Activated CD4-positive, alpha-beta memory T cell treated with anti-CD3 and anti-CD28 coated beads, Interleukin-2, amount 10 ng/mL, durations not matched to agents 7 days and 5 days (primary cell): ENCODE measurements around the gene RAD18. TPM values are rescaled to one million over a fixed set of nuclear protein-coding genes. Genes with fewer than 3 reads are reported as not detected.
A peak's percentile ranks its signal among the peaks of the same experiment; 100 is the strongest.

Experiments used
- CTCF ChIA-PET: fragments of 350-600 bp; sonication (Branson Sonifier 250); formaldehyde crosslinking; loops from one replicate; lab custom pipeline; 2021; ENCODE audit warnings: antibody characterized with exemption, inconsistent platforms; lab: Charles Lee
- POLR2A ChIA-PET: fragments of 350-600 bp; sonication (Branson Sonifier 250); formaldehyde crosslinking; loops from one replicate; lab custom pipeline; 2021; ENCODE audit warnings: antibody characterized with exemption; lab: Charles Lee
- DNase-seq: peaks from one replicate; pipeline ENCODE4 v3.0.0-alpha.2; 2020
- H3K27ac Mint-ChIP-seq: one replicate; pipeline ENCODE4 v1.8.0; 2021; ENCODE audit warnings: mild to moderate bottlenecking, mixed read lengths
- H3K27me3 Mint-ChIP-seq: one replicate; pipeline ENCODE4 v1.8.0; 2021; ENCODE audit warnings: mixed read lengths
- H3K36me3 Mint-ChIP-seq: one replicate; pipeline ENCODE4 v1.8.0; 2021; ENCODE audit warnings: low read depth, mixed read lengths
- H3K4me1 Mint-ChIP-seq: one replicate; pipeline ENCODE4 v1.8.0; 2021; ENCODE audit warnings: mixed read lengths
- H3K4me3 Mint-ChIP-seq: one replicate; pipeline ENCODE4 v1.8.0; 2021; ENCODE audit warnings: mild to moderate bottlenecking, mixed read lengths
- H3K9me3 Mint-ChIP-seq: one replicate; pipeline ENCODE4 v1.8.0; 2021; ENCODE audit warnings: mixed read lengths
- total RNA-seq, 2 experiments: library from RNA; stranded (reverse); gene quantifications; one replicate each; pipeline ENCODE4 v1.2.3, GENCODE V29; 2021

Gene RAD18
- total RNA-seq, 2 experiments from 2014 or later, result 28.0 to 28.6 TPM

DNA sequence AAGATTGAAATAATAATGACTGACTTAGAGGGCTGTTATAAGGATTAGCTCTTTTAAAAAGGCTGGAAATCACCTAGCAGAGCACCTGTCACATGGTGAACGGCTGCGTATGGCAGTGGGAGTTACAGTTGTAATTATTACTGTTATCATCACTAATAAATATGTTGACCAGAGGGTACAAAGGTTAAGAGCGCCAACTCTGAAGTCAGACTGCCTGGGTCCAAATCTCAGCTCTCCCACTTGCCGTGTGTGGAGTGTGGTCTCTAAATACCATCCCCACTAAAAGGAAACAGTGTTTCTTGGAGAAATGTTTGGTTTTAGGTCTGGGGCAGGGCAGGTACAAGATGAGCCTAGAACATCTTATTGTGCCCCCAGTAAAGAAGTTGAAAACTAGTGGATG is 6.0 kb upstream of the RAD18 start:
- peaks cover 8% of the 10 kb centered on the region for H3K27me3 Mint-ChIP-seq
- CTCF ChIA-PET, result interaction anchor here (0.7 to 10.1 kb wide), 5 partner anchors 11 to 333 kb away, joined by 3 to 102 read pairs (median 3); partner anchors contain the start of genes OXTR and SRGAP3
- no peak overlapping the region for H3K27ac Mint-ChIP-seq
- no peak overlapping the region for H3K4me3 Mint-ChIP-seq
- H3K9me3 Mint-ChIP-seq, result no peaks in the 10 kb centered on the region
- DNase-seq, result no peak
- H3K4me1 Mint-ChIP-seq, result peaks cover 3% of the 10 kb centered on the region
- no peaks in the 10 kb centered on the region for H3K36me3 Mint-ChIP-seq
- POLR2A ChIA-PET, result interaction anchor here (0.6 kb wide), 1 partner anchor 56 kb away, joined by 4 read pairs; no protein-coding TSS in a partner anchor

DNA sequence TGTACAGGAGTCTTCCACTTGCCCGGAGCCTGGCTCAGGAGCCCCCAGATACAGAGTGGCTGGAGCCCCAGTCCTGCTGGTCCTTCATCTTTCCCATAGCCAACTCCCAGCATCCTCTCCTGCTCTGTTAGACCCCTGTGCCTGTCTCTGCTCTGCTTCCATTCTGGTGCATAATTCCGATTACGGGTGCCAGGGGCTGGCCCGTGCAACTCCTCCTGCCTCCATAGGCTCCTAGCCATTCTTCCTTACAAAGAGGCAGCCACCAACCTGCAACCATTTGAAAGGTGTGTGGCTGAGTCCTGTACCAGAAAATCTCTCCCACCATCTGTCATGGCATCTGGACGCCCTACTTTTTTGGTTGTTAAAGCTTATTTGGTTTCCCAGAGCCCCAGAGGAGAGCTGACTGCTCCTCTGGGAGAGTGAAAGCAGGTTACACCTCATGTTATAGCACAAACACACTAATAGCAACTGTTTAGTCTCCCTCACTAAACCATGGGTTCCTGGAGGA is 5.2 kb upstream of the RAD18 start:
- Mint-ChIP-seq H3K27ac (no peak overlapping the region), H3K4me1 (peaks cover 12% of the 10 kb centered on the region), H3K27me3 (peaks cover 8% of the 10 kb centered on the region), H3K4me3 (no peak overlapping the region), H3K36me3 (no peaks in the 10 kb centered on the region), H3K9me3 (no peaks in the 10 kb centered on the region)
- DNase-seq, result no peak
- CTCF ChIA-PET, result interaction anchor here (1.4 to 10.1 kb wide), 3 partner anchors 12 to 334 kb away, joined by 3 to 102 read pairs (median 5); partner anchors contain the start of gene SRGAP3
- POLR2A ChIA-PET, result no interaction called here

DNA sequence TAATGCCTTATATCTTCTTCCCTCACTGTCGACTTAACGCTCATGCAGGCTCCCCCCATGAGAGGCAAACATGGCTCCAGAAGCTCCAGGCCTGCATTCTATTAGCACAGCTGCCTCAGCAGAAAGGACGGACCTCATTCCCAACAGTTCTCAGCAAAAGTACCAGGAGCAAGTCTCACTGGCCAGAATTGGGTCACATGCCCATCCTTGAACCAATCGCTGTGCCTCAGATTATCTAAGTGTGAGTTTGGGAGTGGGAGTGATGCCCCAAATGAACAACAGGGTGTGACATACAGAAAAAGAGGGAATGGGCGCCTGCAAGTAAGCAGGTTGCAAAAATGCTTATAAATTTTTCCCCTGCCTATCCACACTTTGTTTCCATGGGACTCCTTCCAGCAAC is 4.3 kb upstream of the RAD18 start:
- POLR2A ChIA-PET, result no interaction called here
- no peak overlapping the region for H3K27ac Mint-ChIP-seq
- H3K9me3 Mint-ChIP-seq, result no peaks in the 10 kb centered on the region
- H3K4me3 Mint-ChIP-seq, result no peak overlapping the region
- H3K27me3 Mint-ChIP-seq, result peaks cover 8% of the 10 kb centered on the region
- DNase-seq, result no peak
- CTCF ChIA-PET, result interaction anchor here (10.1 kb wide), 1 partner anchor 335 kb away, joined by 102 read pairs; no protein-coding TSS in a partner anchor
- H3K36me3 Mint-ChIP-seq, result no peaks in the 10 kb centered on the region
- peaks cover 15% of the 10 kb centered on the region for H3K4me1 Mint-ChIP-seq

DNA sequence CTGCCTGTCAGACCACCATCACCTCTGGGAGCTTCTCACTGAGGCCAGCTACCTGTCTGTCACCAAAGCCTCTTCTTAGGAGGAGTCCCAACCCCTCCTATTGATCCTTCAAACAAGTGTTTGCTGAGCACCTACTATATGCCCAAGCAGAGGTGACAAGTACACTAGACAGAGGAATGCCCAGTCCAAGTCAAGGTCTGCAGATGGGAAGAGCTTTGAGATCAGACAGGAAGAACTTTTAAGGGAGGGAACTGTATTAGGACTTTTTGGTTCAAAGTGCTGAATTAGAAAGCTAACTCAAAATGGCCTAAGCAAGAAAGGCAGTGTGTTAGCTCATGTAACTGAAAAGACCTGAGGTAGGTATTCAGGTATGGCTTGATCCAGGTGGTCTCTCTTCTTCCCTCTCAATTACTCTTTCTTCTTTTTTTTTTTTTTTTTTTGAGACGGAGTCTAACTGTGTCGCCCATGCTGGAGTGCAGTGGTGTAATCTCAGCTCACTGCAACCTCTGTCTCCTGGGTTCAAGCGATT is 3.6 kb upstream of the RAD18 start:
- peaks cover 22% of the 10 kb centered on the region for H3K4me1 Mint-ChIP-seq
- H3K36me3 Mint-ChIP-seq, result no peaks in the 10 kb centered on the region
- CTCF ChIA-PET, result interaction anchor here (10.1 kb wide), 1 partner anchor 335 kb away, joined by 102 read pairs; no protein-coding TSS in a partner anchor
- POLR2A ChIA-PET, result interaction anchor here (0.5 kb wide), 1 partner anchor 195 kb away, joined by 3 read pairs; no protein-coding TSS in a partner anchor
- H3K27ac Mint-ChIP-seq, result no peak overlapping the region
- no peaks in the 10 kb centered on the region for H3K9me3 Mint-ChIP-seq
- H3K4me3 Mint-ChIP-seq, result no peak overlapping the region
- DNase-seq, result no peak
- H3K27me3 Mint-ChIP-seq, result peaks cover 8% of the 10 kb centered on the region

DNA sequence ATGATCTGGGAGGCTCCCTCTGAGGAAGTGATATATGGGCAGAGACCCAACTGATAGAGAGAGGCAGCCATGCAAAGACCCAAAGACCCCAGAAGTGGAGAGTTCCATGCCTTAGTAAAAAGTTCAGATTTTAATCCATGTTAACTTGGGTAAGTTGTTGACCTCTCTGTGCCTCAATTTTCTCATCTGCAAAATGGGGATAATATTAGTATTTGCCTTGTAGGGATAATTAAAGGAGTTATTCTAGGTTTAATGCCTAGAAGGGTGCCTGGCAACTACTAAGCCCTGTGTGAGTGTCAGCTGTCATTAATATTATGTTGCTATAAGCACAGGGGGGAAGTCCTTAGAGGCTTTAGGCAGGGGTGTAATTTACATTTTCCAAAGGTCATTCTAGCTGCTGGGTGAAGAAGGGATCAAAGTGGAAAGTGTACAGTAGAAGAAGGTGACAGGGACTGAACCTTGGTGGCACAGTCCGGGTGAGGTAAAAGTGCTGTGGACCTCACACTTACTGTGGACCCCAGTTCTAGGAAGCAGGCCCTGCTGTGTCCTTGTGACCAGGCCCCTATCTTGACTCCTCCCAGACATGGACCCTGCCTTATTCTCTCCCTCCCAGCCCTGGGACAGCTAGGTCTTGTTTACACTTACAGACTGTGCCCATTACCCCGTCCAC is 3.0 kb upstream of the RAD18 start:
- Mint-ChIP-seq H3K4me1 (peaks cover 27% of the 10 kb centered on the region), H3K9me3 (no peaks in the 10 kb centered on the region), H3K4me3 (no peak overlapping the region), H3K36me3 (no peaks in the 10 kb centered on the region), H3K27me3 (peaks cover 8% of the 10 kb centered on the region), H3K27ac (no peak overlapping the region)
- CTCF ChIA-PET, result interaction anchor here (0.7 to 10.1 kb wide), 2 partner anchors 10 to 336 kb away, joined by 3 to 102 read pairs; no protein-coding TSS in a partner anchor
- POLR2A ChIA-PET, result interaction anchor here (0.5 kb wide), 1 partner anchor 194 kb away, joined by 3 read pairs; no protein-coding TSS in a partner anchor
- no peak for DNase-seq

DNA sequence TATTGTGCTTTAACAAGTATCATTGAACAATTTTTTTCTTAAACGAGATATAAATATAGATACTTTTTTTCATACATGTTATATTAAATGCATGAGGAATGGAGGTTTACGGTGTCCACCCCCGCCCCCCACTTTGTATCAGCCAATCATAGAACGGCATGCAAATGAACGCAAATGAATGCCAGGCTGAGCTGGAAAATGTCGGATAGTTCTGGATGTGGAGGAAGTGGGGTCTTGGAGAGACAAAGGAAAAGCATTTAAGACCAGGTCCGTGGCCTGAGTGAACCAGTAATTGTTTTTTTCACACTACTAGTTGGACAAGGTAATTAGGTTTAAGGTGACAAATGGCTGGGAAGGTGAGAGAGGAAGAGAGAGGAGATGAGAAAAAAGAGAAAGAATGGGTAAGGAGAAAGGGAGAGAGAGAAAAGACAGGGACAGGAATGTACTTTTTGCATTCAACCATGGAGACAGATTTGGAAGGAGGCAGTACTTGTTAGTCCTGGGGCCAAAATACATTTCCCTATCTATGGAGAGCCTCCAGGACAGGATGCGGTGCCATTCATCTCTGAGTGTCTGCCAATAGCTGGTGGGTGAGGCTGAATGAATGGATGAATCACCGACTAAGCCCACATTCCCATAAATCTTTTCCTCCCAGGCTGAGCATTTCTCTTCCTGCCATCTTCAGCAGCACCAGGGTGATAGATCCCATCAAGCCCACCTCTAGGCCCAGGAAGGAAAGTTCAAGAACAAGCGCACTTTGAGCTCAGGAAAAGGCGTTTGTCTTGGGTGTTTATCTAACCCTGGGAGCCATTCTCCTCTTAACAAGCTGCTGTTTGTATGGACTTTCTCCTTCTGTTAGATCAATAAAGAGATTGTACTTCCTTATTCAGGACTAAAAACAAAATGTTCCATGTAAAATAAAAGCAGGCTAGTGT is 1.4 kb upstream of the RAD18 start:
- CTCF ChIA-PET, result interaction anchor here (1.1 kb wide), 2 partner anchors 337 to 389 kb away, joined by 3 read pairs; no protein-coding TSS in a partner anchor
- peaks cover 8% of the 10 kb centered on the region for H3K27me3 Mint-ChIP-seq
- H3K36me3 Mint-ChIP-seq, result peaks cover 4% of the 10 kb centered on the region
- no peak overlapping the region for H3K4me3 Mint-ChIP-seq
- POLR2A ChIA-PET, result interaction anchor here (0.6 kb wide), 1 partner anchor 432 kb away, joined by 3 read pairs; no protein-coding TSS in a partner anchor
- no peak for DNase-seq
- no peaks in the 10 kb centered on the region for H3K9me3 Mint-ChIP-seq
- H3K4me1 Mint-ChIP-seq, result peaks cover 39% of the 10 kb centered on the region
- H3K27ac Mint-ChIP-seq, result no peak overlapping the region

DNA sequence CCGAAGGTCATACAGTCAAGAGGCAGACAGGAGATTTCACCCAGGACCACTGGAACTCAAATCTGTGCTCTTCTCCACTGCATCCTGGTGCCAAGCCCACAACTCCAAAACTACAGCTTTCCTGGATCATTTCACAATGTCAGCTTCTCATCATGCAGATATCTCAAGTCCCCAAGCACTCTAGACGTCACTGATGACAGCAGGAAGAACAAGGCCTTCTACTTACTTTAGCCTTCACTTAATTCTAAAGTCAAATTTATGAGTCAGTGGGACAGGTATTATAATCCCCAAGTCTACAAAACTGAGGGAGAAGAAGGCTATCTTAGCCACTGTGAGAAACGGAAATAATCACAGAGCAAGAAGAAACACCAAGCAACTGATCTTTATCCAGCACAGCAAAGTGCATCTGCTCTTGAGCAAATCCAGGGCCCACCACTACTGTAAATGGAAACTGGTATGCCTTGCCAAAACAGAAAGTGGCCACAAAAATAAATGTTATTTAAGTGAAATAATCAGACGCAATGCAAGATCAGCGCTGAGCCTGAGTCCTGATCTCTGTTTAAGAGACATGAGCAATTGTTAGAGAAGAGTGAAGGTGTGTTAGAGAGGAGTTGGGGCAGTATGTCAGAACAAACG is 928 bp downstream of the RAD18 start:
- Mint-ChIP-seq H3K36me3 (peaks cover 18% of the 10 kb centered on the region), H3K4me3 (peak overlapping the region; percentile 92), H3K27ac (peak overlapping the region; percentile 82), H3K9me3 (no peaks in the 10 kb centered on the region), H3K27me3 (no peaks in the 10 kb centered on the region), H3K4me1 (peaks cover 49% of the 10 kb centered on the region)
- CTCF ChIA-PET, result interaction anchor here (1.0 kb wide), 1 partner anchor 26 kb away, joined by 3 read pairs; no protein-coding TSS in a partner anchor
- DNase-seq, result no peak
- POLR2A ChIA-PET, result interaction anchor here (1.2 to 1.9 kb wide), 2 partner anchors 401 to 435 kb away, joined by 6 to 8 read pairs; partner anchors contain the start of genes SETD5 and THUMPD3

DNA sequence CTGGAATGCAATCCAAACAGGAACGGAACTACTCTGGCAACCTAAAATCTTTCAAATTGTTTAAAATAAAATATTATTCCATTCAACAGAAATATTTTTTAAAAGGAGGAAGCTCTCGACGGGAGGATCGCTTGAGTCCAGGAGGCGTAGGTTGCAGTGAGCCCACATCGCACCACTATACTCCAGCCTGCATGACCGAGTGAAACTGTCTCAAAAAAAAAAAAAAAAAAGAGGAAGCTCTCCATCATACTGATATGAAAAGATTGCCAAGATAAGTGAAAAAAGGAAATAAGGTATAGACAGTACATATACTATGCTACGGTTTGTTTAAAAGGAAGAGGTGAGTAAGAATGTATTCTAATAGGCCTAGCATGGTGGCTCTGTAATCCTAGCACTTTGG is 3.6 kb downstream of the RAD18 start:
- Mint-ChIP-seq H3K4me3 (no peak overlapping the region), H3K27ac (no peak overlapping the region), H3K27me3 (no peaks in the 10 kb centered on the region), H3K36me3 (peaks cover 25% of the 10 kb centered on the region), H3K4me1 (peaks cover 49% of the 10 kb centered on the region), H3K9me3 (no peaks in the 10 kb centered on the region)
- ChIA-PET CTCF (interaction anchor here (1.2 kb wide), 1 partner anchor 108 kb away, joined by 4 read pairs; no protein-coding TSS in a partner anchor), POLR2A (no interaction called here)
- no peak for DNase-seq

DNA sequence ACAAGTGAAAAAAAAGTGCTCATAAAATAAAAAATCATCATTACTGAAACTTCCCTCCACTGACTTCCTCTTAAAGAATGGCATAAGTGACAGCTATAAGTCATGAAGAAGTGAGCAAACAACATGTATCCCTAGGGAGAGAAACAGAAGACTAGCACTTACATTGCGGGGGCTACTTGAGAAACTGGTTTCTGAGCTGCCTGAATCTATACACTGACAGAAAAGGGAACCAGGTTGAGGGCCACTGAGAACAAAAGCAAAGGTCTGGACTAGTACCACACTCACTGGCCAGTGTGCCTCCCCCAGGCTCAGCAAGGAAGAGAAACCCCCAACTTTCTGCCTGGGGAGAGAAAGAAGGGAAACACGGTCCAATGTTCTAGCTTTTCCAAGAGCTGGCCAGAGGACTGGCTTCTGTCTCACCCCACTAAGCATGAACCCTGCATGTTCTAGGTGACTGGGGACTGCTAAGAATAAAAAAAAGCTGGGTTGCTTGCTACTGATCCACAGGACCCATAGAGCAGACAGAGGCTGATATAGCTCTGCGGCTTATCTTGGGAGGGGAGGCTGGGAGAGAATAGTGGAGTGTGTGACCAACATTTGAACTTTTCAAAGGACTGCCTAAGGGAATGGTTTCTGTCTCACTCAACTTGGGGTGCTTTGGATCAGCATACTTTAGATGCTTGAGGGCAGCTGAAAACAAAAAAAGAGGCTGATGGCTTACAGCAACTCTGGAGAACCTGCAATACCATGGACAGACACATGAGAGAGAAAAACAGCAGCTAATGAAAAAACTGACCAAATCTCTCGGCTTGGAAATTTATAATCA is 8.1 kb downstream of the RAD18 start:
- Mint-ChIP-seq H3K4me1 (peaks cover 34% of the 10 kb centered on the region), H3K36me3 (peaks cover 32% of the 10 kb centered on the region), H3K4me3 (no peak overlapping the region), H3K27me3 (no peaks in the 10 kb centered on the region), H3K9me3 (no peaks in the 10 kb centered on the region), H3K27ac (no peak overlapping the region)
- POLR2A ChIA-PET, result no interaction called here
- CTCF ChIA-PET, result no interaction called here
- no peak for DNase-seq

DNA sequence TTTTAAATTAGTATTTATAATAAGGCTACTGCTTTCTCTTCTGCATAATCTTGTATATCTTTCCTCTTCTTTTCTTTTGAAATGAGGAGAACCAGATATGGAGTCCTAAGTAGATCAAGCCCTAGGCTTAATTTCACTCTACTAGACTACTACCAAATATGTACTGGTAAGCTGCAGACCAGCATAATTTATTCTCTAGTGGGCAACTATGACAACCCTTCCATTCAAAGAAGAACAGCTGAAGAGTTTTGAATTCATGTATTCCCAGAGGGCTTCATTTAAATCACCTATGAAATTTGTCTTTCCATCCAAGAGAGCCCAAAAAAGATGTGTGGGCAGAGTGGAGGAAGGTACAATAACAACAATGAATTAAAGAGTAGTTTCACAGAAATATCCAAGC is 10.0 kb downstream of the RAD18 start:
- H3K27me3 Mint-ChIP-seq, result no peaks in the 10 kb centered on the region
- H3K27ac Mint-ChIP-seq, result no peak overlapping the region
- POLR2A ChIA-PET, result no interaction called here
- H3K9me3 Mint-ChIP-seq, result no peaks in the 10 kb centered on the region
- CTCF ChIA-PET, result no interaction called here
- peaks cover 25% of the 10 kb centered on the region for H3K36me3 Mint-ChIP-seq
- peaks cover 22% of the 10 kb centered on the region for H3K4me1 Mint-ChIP-seq
- H3K4me3 Mint-ChIP-seq, result no peak overlapping the region
- DNase-seq, result no peak

DNA sequence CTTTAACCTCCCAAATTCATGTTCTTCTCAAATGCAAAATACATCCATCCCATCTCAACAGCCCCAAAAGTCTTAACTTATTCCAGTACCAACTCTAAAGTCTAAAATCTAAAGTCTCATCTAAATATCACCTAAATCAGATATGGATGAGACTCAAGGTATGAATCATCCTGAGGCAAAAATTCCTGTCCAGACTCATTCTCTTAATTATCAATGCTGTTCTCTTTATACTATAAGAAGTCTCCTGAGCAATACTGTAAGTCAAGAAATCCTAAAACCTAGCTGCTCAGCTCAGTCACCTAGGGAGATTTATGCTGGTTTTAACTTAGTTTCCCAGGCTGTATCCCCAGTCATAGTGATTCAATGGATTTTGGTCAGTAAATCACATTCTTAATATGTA is 11.1 kb downstream of the RAD18 start:
- POLR2A ChIA-PET, result no interaction called here
- no peak overlapping the region for H3K27ac Mint-ChIP-seq
- no peaks in the 10 kb centered on the region for H3K27me3 Mint-ChIP-seq
- DNase-seq, result no peak
- peaks cover 22% of the 10 kb centered on the region for H3K36me3 Mint-ChIP-seq
- no peaks in the 10 kb centered on the region for H3K9me3 Mint-ChIP-seq
- no peak overlapping the region for H3K4me3 Mint-ChIP-seq
- CTCF ChIA-PET, result no interaction called here
- H3K4me1 Mint-ChIP-seq, result peaks cover 24% of the 10 kb centered on the region
